Activated CD8-positive, alpha-beta T cell treated with anti-CD3 and anti-CD28 coated beads for 36 hours (primary cell): ENCODE data around the gene CHST15. TPM values are rescaled to one million over a fixed set of nuclear protein-coding genes. Genes with fewer than 3 reads are reported as not detected.

ENCODE experiments used
- ATAC-seq: fragments of 200-7000 bp; cut with Tn5 transposase; one replicate; pipeline ENCODE4 v1.10.0; 2021; ENCODE audit warnings: mild to moderate bottlenecking, moderate library complexity
- CTCF ChIA-PET: fragments of 350-600 bp; sonication (Branson Sonifier 250); formaldehyde crosslinking; loops from one replicate; lab custom pipeline; 2021; ENCODE audit warnings: antibody characterized with exemption; lab: Charles Lee
- POLR2A ChIA-PET: fragments of 350-600 bp; sonication (Branson Sonifier 250); formaldehyde crosslinking; loops from one replicate; lab custom pipeline; 2021; ENCODE audit warnings: antibody characterized with exemption; lab: Charles Lee
- DNase-seq: peaks from one replicate; pipeline ENCODE4 v3.0.0-alpha.2; 2020
- H3K27ac Mint-ChIP-seq: one replicate; pipeline ENCODE4 v1.8.0; 2021; ENCODE audit warnings: mild to moderate bottlenecking, mixed read lengths
- H3K27me3 Mint-ChIP-seq: one replicate; pipeline ENCODE4 v1.8.0; 2021; ENCODE audit warnings: mixed read lengths
- H3K36me3 Mint-ChIP-seq: one replicate; pipeline ENCODE4 v1.8.0; 2021; ENCODE audit warnings: low read depth, mixed read lengths
- H3K4me1 Mint-ChIP-seq: one replicate; pipeline ENCODE4 v1.8.0; 2021; ENCODE audit warnings: low read depth, mixed read lengths
- H3K4me3 Mint-ChIP-seq: one replicate; pipeline ENCODE4 v1.8.0; 2021; ENCODE audit warnings: mild to moderate bottlenecking, moderate library complexity, mixed read lengths
- H3K9me3 Mint-ChIP-seq: one replicate; pipeline ENCODE4 v1.8.0; 2021; ENCODE audit warnings: mixed read lengths
- intact Hi-C: fragments of 100-400 bp; cut with micrococcal nuclease; formaldehyde crosslinking; loops from one replicate; pipeline ENCODE4 v1.10.0; 2022
- total RNA-seq, 2 experiments: library from RNA; stranded (reverse); gene quantifications; one replicate each; pipeline ENCODE4 v1.2.3, GENCODE V29; 2021
- TF ChIP-seq, protein P1 (sequence below): fragments of 200-600 bp; IDR thresholded peaks from one replicate; pipeline ENCODE4 v1.8.0; 2022; ENCODE audit warnings: antibody characterized with exemption, mild to moderate bottlenecking

CHST15 gene
- total RNA-seq, 2 experiments from 2014 or later, result 0.36 to 0.81 TPM

DNA sequence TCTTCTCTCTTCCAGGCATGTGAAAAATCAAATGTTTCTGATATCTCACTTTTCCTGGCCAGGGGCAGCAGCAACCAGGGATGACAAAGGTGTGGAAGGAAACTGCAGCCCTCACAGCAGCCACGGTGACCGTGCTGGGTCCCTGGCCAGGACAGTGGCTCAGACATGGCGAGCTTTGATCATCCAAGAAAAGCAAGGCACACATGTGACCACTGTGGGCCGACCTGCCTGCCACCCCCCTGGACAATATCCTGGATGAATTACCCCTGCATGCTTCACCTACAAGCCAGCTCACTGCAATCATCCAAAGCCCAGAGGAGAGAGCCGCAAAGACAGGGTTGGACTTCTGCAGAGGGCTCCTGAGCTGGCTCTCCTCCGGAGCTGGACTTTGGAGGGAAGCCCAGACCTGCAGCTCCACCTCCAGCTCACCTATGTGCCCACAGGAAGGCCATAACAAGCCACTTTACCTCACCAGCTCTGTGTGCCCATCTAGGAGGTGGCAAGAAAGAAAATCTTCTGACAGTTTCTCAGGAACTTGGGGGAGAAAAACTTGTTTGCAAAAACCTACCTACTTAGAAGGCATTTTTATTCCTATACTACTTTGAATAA lies 2.7 kb downstream of the CHST15 start:
- no peak overlapping the region for H3K4me3 Mint-ChIP-seq
- H3K36me3 Mint-ChIP-seq, result no peaks in the 10 kb centered on the region
- H3K9me3 Mint-ChIP-seq, result no peaks in the 10 kb centered on the region
- TF ChIP-seq, protein P1, sequence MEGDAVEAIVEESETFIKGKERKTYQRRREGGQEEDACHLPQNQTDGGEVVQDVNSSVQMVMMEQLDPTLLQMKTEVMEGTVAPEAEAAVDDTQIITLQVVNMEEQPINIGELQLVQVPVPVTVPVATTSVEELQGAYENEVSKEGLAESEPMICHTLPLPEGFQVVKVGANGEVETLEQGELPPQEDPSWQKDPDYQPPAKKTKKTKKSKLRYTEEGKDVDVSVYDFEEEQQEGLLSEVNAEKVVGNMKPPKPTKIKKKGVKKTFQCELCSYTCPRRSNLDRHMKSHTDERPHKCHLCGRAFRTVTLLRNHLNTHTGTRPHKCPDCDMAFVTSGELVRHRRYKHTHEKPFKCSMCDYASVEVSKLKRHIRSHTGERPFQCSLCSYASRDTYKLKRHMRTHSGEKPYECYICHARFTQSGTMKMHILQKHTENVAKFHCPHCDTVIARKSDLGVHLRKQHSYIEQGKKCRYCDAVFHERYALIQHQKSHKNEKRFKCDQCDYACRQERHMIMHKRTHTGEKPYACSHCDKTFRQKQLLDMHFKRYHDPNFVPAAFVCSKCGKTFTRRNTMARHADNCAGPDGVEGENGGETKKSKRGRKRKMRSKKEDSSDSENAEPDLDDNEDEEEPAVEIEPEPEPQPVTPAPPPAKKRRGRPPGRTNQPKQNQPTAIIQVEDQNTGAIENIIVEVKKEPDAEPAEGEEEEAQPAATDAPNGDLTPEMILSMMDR, result no peak
- ATAC-seq, result no peak
- DNase-seq, result no peak
- ChIA-PET CTCF (no interaction called here), POLR2A (interaction anchor here (1.3 kb wide), 1 partner anchor 91 kb away, joined by 3 read pairs; no protein-coding TSS in a partner anchor)
- no peaks in the 10 kb centered on the region for H3K4me1 Mint-ChIP-seq
- no peak overlapping the region for H3K27ac Mint-ChIP-seq
- intact Hi-C loops, result no loop called here
- H3K27me3 Mint-ChIP-seq, result peaks cover 46% of the 10 kb centered on the region

DNA sequence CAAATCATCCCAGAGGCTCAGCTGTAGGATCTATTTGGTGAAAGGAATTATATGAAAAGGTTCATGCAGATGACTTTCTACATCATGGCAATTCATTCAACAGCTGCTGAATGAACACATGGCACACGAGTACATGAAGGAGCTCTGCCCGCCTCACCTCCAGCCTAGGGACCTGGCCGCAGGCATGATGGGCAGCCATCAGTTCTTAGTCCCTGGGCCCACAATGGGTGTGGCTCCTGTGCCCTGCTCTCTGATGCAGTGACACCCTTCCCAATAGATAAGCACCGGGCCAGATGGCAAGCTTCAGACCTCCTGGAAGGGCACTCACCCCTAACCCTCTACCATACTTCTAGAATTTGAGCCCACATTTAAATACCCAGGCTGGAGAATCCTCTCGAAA lies 3.5 kb downstream of the CHST15 start:
- Mint-ChIP-seq H3K27ac (no peak overlapping the region), H3K4me1 (no peaks in the 10 kb centered on the region), H3K9me3 (no peaks in the 10 kb centered on the region), H3K27me3 (peaks cover 37% of the 10 kb centered on the region), H3K36me3 (no peaks in the 10 kb centered on the region), H3K4me3 (no peak overlapping the region)
- ChIA-PET CTCF (no interaction called here), POLR2A (no interaction called here)
- intact Hi-C loops, result no loop called here
- DNase-seq (no peak), ATAC-seq (no peak)
- TF ChIP-seq, protein P1, result no peak

DNA sequence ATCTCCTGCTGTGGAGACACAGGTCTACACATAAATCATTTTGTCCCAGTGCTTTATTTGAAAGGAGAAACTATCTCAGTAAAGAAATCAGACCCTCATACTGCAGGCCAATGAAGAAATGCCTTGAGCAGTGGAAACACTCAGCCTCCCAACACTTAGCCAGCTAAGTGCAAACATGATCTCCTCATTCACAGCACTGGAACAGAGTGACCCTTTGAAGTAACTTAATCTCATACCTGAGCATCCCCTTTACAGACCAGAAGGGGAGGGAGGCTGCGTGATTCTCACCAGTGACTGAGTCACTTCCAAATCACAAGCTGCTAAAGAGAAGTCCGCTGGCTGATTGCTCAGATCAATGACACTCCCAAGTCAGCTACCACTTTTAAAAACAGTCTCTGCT lies 4.5 kb downstream of the CHST15 start:
- Mint-ChIP-seq H3K4me1 (no peaks in the 10 kb centered on the region), H3K27ac (no peak overlapping the region), H3K4me3 (no peak overlapping the region), H3K36me3 (no peaks in the 10 kb centered on the region), H3K27me3 (peaks cover 28% of the 10 kb centered on the region), H3K9me3 (no peaks in the 10 kb centered on the region)
- no peak for DNase-seq
- TF ChIP-seq, protein P1, result no peak
- no peak for ATAC-seq
- ChIA-PET POLR2A (no interaction called here), CTCF (no interaction called here)
- intact Hi-C loops, result no loop called here

DNA sequence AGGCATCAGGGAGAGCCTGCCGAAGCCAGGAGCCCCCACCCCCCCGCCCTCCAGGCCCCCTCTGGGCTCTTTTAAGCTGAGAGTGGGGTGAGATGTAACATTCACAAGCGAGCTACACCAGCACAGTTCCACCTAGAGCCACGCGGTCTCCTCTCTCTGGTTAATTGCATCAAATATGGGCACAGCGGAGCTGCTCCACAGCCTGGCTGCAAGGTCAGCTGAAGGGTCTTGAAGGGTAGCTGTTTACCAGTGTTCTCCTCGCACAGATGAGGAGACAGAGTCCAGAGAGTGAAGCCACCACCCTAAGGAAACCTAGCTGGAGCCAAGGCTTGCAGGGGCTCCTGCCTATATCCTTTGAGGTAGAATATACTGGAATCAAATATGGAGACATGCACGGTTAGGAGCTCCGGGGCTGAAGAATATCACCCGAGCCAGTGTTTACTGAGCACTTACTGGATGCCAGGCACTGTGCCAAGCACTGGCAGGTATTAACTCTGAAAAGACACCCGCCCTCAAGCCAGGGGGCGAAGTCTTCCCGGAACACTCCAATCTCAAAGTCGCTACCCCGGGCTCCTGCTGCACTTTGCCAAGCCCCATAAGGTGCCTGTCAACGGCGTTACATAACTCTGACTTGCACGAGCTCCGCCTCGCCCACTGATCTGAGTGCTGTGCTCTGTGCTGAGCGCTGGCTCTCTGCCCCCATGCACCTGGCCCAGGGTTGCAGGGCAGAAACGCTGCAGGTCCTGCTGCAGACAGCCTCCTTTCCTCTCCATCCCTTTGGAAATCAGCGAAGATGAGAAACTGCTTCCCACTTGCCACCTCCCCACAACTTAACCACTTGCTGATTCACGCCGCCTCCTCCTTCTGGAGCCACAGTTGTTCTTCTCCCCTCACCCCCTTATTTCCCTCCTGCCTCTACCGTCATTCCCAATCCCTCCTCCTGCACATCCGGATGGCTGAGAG lies 5.4 kb downstream of the CHST15 start:
- Mint-ChIP-seq H3K4me1 (no peaks in the 10 kb centered on the region), H3K27ac (no peak overlapping the region), H3K36me3 (no peaks in the 10 kb centered on the region), H3K27me3 (peaks cover 24% of the 10 kb centered on the region), H3K4me3 (no peak overlapping the region), H3K9me3 (no peaks in the 10 kb centered on the region)
- ChIA-PET POLR2A (no interaction called here), CTCF (interaction anchor here (1.4 kb wide), 1 partner anchor 22 kb away, joined by 5 read pairs; no protein-coding TSS in a partner anchor)
- intact Hi-C loops, result no loop called here
- no peak for ATAC-seq
- no peak for DNase-seq
- TF ChIP-seq, protein P1, result no peak
